DMS 273 (cell line): Measurements from ENCODE around the gene CHN2.
"Not testable (repeated sequence)": the region's sequence is repeated elsewhere in the genome, so short reads cannot be mapped to it uniquely, and the experiment has no call there.

Experiments used
- DNase-seq: peaks from one replicate; lab custom pipeline; 2025; ENCODE audit not compliant: unreplicated experiment; lab: John Stamatoyannopoulos, UW

The CHN2 gene

GRCh38 chr7:29518616-29519015 lies 324.0 kb downstream of the CHN2 start:
- DNase-seq, result no peak

GRCh38 chr7:29523728-29524127 lies 329.2 kb downstream of the CHN2 start:
- no peak for DNase-seq

GRCh38 chr7:29527505-29528108 lies 333.0 kb downstream of the CHN2 start:
- no peak for DNase-seq

- not testable (repeated sequence) for DNase-seq
Observed at GRCh38 chr7:29528526-29528925, 334.0 kb downstream of the CHN2 start.
